H9 (cell line): ENCODE measurements around the gene EFCAB11. TPM values are rescaled to one million over a fixed set of nuclear protein-coding genes. Genes with fewer than 3 reads are reported as not detected.
A peak's percentile ranks its signal among the peaks of the same experiment; 100 is the strongest.

Experiments used
- DNase-seq: peaks from one replicate; pipeline ENCODE4 v3.0.0-alpha.2; 2017
- H2AFZ ChIP-seq: one replicate; pipeline ENCODE4 v1.6.1; 2013; ENCODE audit warnings: mild to moderate bottlenecking, low read length, control low read depth, moderate library complexity
- H2AK5ac ChIP-seq: 2 replicates; pipeline ENCODE4 v1.6.1; 2013; ENCODE audit warnings: low read length, control low read depth, mixed read lengths; ENCODE audit not compliant: insufficient read length
- H2BK120ac ChIP-seq: one replicate; pipeline ENCODE4 v1.6.1; 2013; ENCODE audit warnings: low read depth, mild to moderate bottlenecking, low read length, control low read depth, inconsistent platforms; ENCODE audit not compliant: poor library complexity, severe bottlenecking
- H2BK12ac ChIP-seq: 2 replicates; pipeline ENCODE4 v1.6.1; 2013; ENCODE audit warnings: low read length, control low read depth, mixed read lengths, low read depth; ENCODE audit not compliant: insufficient read length
- H2BK15ac ChIP-seq: 2 replicates; pipeline ENCODE4 v1.6.1; 2013; ENCODE audit warnings: low read depth, low read length, control low read depth
- H2BK20ac ChIP-seq: one replicate; pipeline ENCODE4 v1.6.1; 2013; ENCODE audit warnings: low read depth, mild to moderate bottlenecking, low read length, control low read depth, inconsistent platforms; ENCODE audit not compliant: poor library complexity, severe bottlenecking
- H2BK5ac ChIP-seq: 2 replicates; pipeline ENCODE4 v1.6.1; 2013; ENCODE audit warnings: low read length, control low read depth, mixed read lengths; ENCODE audit not compliant: insufficient read length
- H3K14ac ChIP-seq: 2 replicates; pipeline ENCODE4 v1.6.1; 2013; ENCODE audit warnings: low read length, control low read depth; ENCODE audit not compliant: insufficient read depth
- H3K18ac ChIP-seq: 2 replicates; pipeline ENCODE4 v1.6.1; 2013; ENCODE audit warnings: low read depth, mild to moderate bottlenecking, mixed read lengths, low read length, control low read depth; ENCODE audit not compliant: insufficient read length
- H3K23ac ChIP-seq: 2 replicates; pipeline ENCODE4 v1.6.1; 2013; ENCODE audit warnings: low read length, control low read depth, mixed read lengths, low read depth; ENCODE audit not compliant: insufficient read length
- H3K23me2 ChIP-seq: 2 replicates; pipeline ENCODE4 v1.6.1; 2013; ENCODE audit warnings: low read depth, mild to moderate bottlenecking, mixed read lengths, low read length, control low read depth; ENCODE audit not compliant: insufficient read length, poor library complexity, severe bottlenecking
- H3K27ac ChIP-seq: 2 replicates; pipeline ENCODE4 v1.5.1; 2013; ENCODE audit warnings: low read length, control low read depth, mixed read lengths, low read depth; ENCODE audit not compliant: insufficient read length
- H3K27me3 ChIP-seq: 2 replicates; pipeline ENCODE4 v1.6.1; 2013; ENCODE audit warnings: low read length, control low read depth, inconsistent platforms; ENCODE audit not compliant: insufficient read depth
- H3K4ac ChIP-seq: 2 replicates; pipeline ENCODE4 v1.6.1; 2013; ENCODE audit warnings: low read depth, mild to moderate bottlenecking, control low read depth, inconsistent platforms, low read length, moderate library complexity
- H3K4me1 ChIP-seq: 2 replicates; pipeline ENCODE4 v1.6.1; 2013; ENCODE audit warnings: low read length, control low read depth, inconsistent platforms; ENCODE audit not compliant: insufficient read depth
- H3K4me2 ChIP-seq: 2 replicates; pipeline ENCODE4 v1.6.1; 2013; ENCODE audit warnings: low read length, control low read depth, mixed read lengths; ENCODE audit not compliant: insufficient read length, insufficient read depth
- H3K56ac ChIP-seq: 2 replicates; pipeline ENCODE4 v1.6.1; 2013; ENCODE audit warnings: low read depth, mild to moderate bottlenecking, mixed read lengths, low read length, control low read depth; ENCODE audit not compliant: insufficient read length
- H3K79me1 ChIP-seq: 2 replicates; pipeline ENCODE4 v1.6.1; 2013; ENCODE audit warnings: low read depth, mild to moderate bottlenecking, moderate library complexity, low read length, control low read depth, inconsistent platforms; ENCODE audit not compliant: insufficient read depth, poor library complexity, severe bottlenecking
- H3K79me2 ChIP-seq: 2 replicates; pipeline ENCODE4 v1.6.1; 2013; ENCODE audit warnings: low read length, control low read depth, inconsistent platforms; ENCODE audit not compliant: insufficient read depth
- H3K9ac ChIP-seq: 2 replicates; pipeline ENCODE4 v1.6.1; 2013; ENCODE audit warnings: low read length, control low read depth, mixed read lengths; ENCODE audit not compliant: insufficient read length; ENCODE audit errors: extremely low read depth
- H3K9me3 ChIP-seq: one replicate; pipeline ENCODE4 v1.6.1; 2013; ENCODE audit warnings: low read depth, low read length, inconsistent platforms; ENCODE audit not compliant: control insufficient read depth
- H3T11ph ChIP-seq: one replicate; pipeline ENCODE4 v1.6.1; 2013; ENCODE audit warnings: mild to moderate bottlenecking, low read length, control low read depth, inconsistent platforms
- H4K20me1 ChIP-seq: one replicate; pipeline ENCODE4 v1.6.1; 2013; ENCODE audit not compliant: control insufficient read depth, insufficient read length, insufficient read depth
- H4K5ac ChIP-seq: 2 replicates; pipeline ENCODE4 v1.6.1; 2013; ENCODE audit warnings: low read depth, mild to moderate bottlenecking, mixed read lengths, low read length, control low read depth; ENCODE audit not compliant: insufficient read length
- H4K8ac ChIP-seq: replicated peaks from 2 replicates; pipeline ENCODE4 v1.6.1; 2013; ENCODE audit warnings: low read length, control low read depth, mixed read lengths, low read depth; ENCODE audit not compliant: insufficient read length
- H4K91ac ChIP-seq: 2 replicates; pipeline ENCODE4 v1.6.1; 2013; ENCODE audit warnings: low read depth, mild to moderate bottlenecking, moderate library complexity, mixed read lengths, low read length, control low read depth; ENCODE audit not compliant: insufficient read length
- H3K27ac Mint-ChIP-seq, 3 experiments: 2 replicates in 2 of 3; 3 replicates in 1 of 3; pipeline ENCODE4 v1.8.0; 2020 to 2021; ENCODE audit warnings: mixed read lengths in 3 of 3, mild to moderate bottlenecking in 1 of 3, moderate library complexity in 1 of 3
- H3K27me3 Mint-ChIP-seq: 2 replicates; pipeline ENCODE4 v1.8.0; 2021; ENCODE audit warnings: low read depth, mild to moderate bottlenecking, moderate library complexity, mixed read lengths
- H3K36me3 Mint-ChIP-seq, 3 experiments: 2 replicates in 2 of 3; 3 replicates in 1 of 3; pipeline ENCODE4 v1.8.0; 2020 to 2021; ENCODE audit warnings: low read depth in 3 of 3, mixed read lengths in 3 of 3; ENCODE audit not compliant: insufficient read depth in 1 of 3
- H3K4me1 Mint-ChIP-seq, 2 experiments: 2 replicates each; pipeline ENCODE4 v1.8.0; 2020; ENCODE audit warnings: mixed read lengths in 2 of 2
- H3K4me3 Mint-ChIP-seq, 2 experiments: 2 replicates in 1 of 2; 3 replicates in 1 of 2; pipeline ENCODE4 v1.8.0; 2020 to 2021; ENCODE audit warnings: mild to moderate bottlenecking in 2 of 2, mixed read lengths in 2 of 2, moderate library complexity in 1 of 2
- H3K9me3 Mint-ChIP-seq, 2 experiments: 2 replicates in 1 of 2; 3 replicates in 1 of 2; pipeline ENCODE4 v1.8.0; 2020; ENCODE audit warnings: mild to moderate bottlenecking in 2 of 2, mixed read lengths in 2 of 2, moderate library complexity in 1 of 2
- CTCF ChIP-seq: fragments of 200-600 bp; sonication (generic); conservative IDR thresholded peaks from 3 replicates; pipeline ENCODE4 v1.8.0; 2021; ENCODE audit warnings: antibody characterized with exemption, mild to moderate bottlenecking
- WGBS: extraction: QIAGEN DNeasy Blood & Tissue Kit; methylation state at CpG from one replicate; pipeline ENCODE4 v1.1.7; 2013; ENCODE audit warnings: missing lambda C conversion rate, low lambda C conversion rate, mixed read lengths; ENCODE audit not compliant: insufficient read length; ENCODE audit errors: extremely low coverage; 5-methylcytosine and 5-hydroxymethylcytosine counted together
- total RNA-seq: library from RNA; stranded (reverse); gene quantifications from 2 replicates; pipeline ENCODE4 v1.2.1, GENCODE V29; 2021

The EFCAB11 gene
- total RNA-seq, 1 experiment from 2014 or later = 17.4 TPM

GRCh38 chr14:89813617-89814031 is 140.9 kb downstream of the EFCAB11 start:
- Histone ChIP-seq H3K4me2 (peak overlapping the region; percentile 34), H3K4me1 (peaks cover 3% of the 10 kb centered on the region; the same call in 1 of the 2 replicates), H2BK120ac (no peak overlapping the region), H3K23me2 (no peaks in the 10 kb centered on the region), H3K9ac (no peak overlapping the region), H3K56ac (no peak overlapping the region), H2BK12ac (no peak overlapping the region), H3T11ph (no peak overlapping the region), H4K8ac (no peak overlapping the region), H3K79me1 (no peaks in the 10 kb centered on the region), H3K9me3 (no peaks in the 10 kb centered on the region), H3K14ac (no peak overlapping the region), H4K20me1 (no peaks in the 10 kb centered on the region), H3K18ac (no peak overlapping the region), H3K27me3 (no peaks in the 10 kb centered on the region), H3K79me2 (no peaks in the 10 kb centered on the region), H2AK5ac (no peak overlapping the region), H2BK15ac (no peak overlapping the region), H3K23ac (no peak overlapping the region), H3K27ac (no peak overlapping the region), H3K4ac (no peak overlapping the region), H4K5ac (no peak overlapping the region), H2BK20ac (no peak overlapping the region), H2BK5ac (no peak overlapping the region), H4K91ac (no peak overlapping the region), H2AFZ (no peak overlapping the region)
- Mint-ChIP-seq H3K9me3 (no peaks in the 10 kb centered on the region), H3K27ac (no peak overlapping the region), H3K4me1 (peaks cover 12% of the 10 kb centered on the region in 2 experiments), H3K4me3 (no peak overlapping the region), H3K27me3 (0 out of 2 replicates have a peak, but pooled peaks cover 3% of the 10 kb centered on the region), H3K36me3 (no peaks in the 10 kb centered on the region)
- TF ChIP-seq CTCF = no peak
- peak; percentile 44 for DNase-seq
- WGBS = no CpG with 5 or more reads among the region's 12 CpGs
